ENCODE measurements around the gene HMG20A.

Gene HMG20A

GRCh38 chr15:77519540-77519939 is 98.9 kb downstream of the HMG20A start:
- Mint-ChIP-seq H3K36me3 (ENCODE audit: low read depth) (no peaks in the 10 kb centered on the region), H3K4me3 (no peak overlapping the region), H3K9me3 (no peaks in the 10 kb centered on the region), H3K27ac (no peak overlapping the region), H3K4me1 (no peaks in the 10 kb centered on the region), H3K27me3 (ENCODE audit: low read depth) (no peaks in the 10 kb centered on the region)
- TF ChIP-seq CTCF (IDR thresholded peaks at IDR 0.05; ENCODE audit: unreplicated experiment in 3 of 3) = no peak

DNA sequence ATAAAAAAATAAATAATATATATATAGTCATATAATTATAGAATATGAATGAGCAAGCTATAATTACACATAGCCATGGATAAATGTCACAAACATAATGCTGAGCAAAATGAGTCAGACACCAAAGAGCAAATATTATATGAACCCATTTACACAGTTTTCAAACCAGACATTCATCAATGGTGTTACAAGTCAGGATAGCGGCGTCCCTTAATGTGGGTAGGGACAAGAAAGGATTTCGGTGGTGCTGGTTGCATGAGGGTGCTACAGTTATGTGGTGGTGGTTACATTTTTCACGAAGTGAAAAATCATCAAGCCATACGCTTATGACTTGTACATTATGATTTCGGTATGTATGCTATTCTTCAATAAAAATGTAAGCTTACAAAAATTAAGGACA is 100.5 kb downstream of the HMG20A start:
- no peak for TF ChIP-seq CTCF (IDR thresholded peaks at IDR 0.05; ENCODE audit: unreplicated experiment in 3 of 3)
- H3K27me3 Mint-ChIP-seq (ENCODE audit: low read depth) = no peaks in the 10 kb centered on the region
- H3K36me3 Mint-ChIP-seq (ENCODE audit: low read depth) = no peaks in the 10 kb centered on the region
- H3K4me3 Mint-ChIP-seq = no peak overlapping the region
- H3K9me3 Mint-ChIP-seq = no peaks in the 10 kb centered on the region
- peaks cover 13% of the 10 kb centered on the region for H3K4me1 Mint-ChIP-seq
- H3K27ac Mint-ChIP-seq = no peak overlapping the region

DNA sequence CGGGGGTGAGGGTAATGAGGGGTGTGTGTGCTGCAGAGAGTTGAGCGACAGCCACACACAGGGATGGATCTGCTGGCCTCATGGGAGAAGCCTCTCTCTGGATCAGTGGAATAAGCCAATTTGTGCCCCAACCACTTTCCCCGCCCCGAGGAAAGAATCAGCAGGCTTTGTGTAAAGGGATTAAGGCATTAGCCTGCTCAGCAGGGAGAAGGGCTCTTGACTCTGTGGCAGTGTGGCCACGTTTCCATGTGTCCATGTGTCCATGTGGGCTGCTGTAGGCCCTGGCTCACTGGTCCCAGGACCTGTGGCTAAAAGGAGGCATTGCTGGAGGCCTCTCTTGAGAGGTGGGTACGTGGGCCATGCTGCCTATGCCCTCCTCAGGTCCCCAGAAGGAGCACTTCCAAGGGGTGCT is 104.7 kb downstream of the HMG20A start:
- Mint-ChIP-seq H3K4me3 (no peak overlapping the region), H3K27ac (peak overlapping the region; percentile 97 to 100 (median 98)), H3K36me3 (ENCODE audit: low read depth) (no peaks in the 10 kb centered on the region), H3K9me3 (no peaks in the 10 kb centered on the region), H3K4me1 (peaks cover 43% of the 10 kb centered on the region), H3K27me3 (ENCODE audit: low read depth) (no peaks in the 10 kb centered on the region)
- TF ChIP-seq CTCF (IDR thresholded peaks at IDR 0.05; ENCODE audit: unreplicated experiment in 3 of 3) = no peak

GRCh38 chr15:77525907-77526594 is 105.4 kb downstream of the HMG20A start:
- no peaks in the 10 kb centered on the region for H3K27me3 Mint-ChIP-seq (ENCODE audit: low read depth)
- H3K4me1 Mint-ChIP-seq = peaks cover 49% of the 10 kb centered on the region
- H3K9me3 Mint-ChIP-seq = no peaks in the 10 kb centered on the region
- no peak for TF ChIP-seq CTCF (IDR thresholded peaks at IDR 0.05; ENCODE audit: unreplicated experiment in 3 of 3)
- no peaks in the 10 kb centered on the region for H3K36me3 Mint-ChIP-seq (ENCODE audit: low read depth)
- peak overlapping the region in 1 of 3 experiments; percentile 11 for H3K4me3 Mint-ChIP-seq
- peak overlapping the region; percentile 97 to 100 (median 98) for H3K27ac Mint-ChIP-seq

DNA sequence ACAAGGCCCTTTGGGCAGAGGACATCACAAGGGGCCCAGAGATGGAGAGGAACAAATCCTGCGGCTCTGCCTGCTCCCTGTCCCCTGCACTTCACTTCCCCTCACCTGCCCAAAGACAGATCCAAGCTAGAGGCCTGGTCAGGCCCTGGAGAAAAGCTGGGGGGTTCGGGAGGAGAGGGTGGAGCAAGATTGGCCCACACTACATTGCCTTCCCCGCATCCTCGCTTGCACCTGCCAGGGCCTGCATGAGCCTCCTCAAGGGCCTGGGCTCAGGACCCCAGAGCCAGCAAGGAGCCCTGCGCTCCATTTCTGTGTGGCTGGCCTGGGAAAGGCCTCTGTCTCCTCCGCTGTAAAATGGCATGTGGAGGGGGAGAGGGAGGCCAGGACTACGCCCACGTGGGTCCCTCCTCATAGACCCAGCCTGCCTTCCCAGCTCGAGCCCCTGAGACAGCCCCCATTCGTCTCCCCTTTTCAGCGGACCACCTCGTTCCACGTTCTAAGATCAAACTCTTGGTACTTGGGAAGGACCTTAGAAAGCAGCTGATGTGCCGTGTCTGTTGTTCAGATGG is 106.0 kb downstream of the HMG20A start:
- TF ChIP-seq CTCF (IDR thresholded peaks at IDR 0.05; ENCODE audit: unreplicated experiment in 3 of 3) = no peak
- Mint-ChIP-seq H3K27me3 (ENCODE audit: low read depth) (no peaks in the 10 kb centered on the region), H3K27ac (peak overlapping the region; percentile 97 to 100 (median 98)), H3K9me3 (no peaks in the 10 kb centered on the region), H3K4me3 (peak overlapping the region in 2 of 3 experiments; percentile 39 to 66), H3K4me1 (peaks cover 52% of the 10 kb centered on the region), H3K36me3 (ENCODE audit: low read depth) (no peaks in the 10 kb centered on the region)

Data from nephron (organoid).